VCaP (cell line): ENCODE data around the gene MAPK9.

ENCODE experiments used
- H3K27ac ChIP-seq: fragments of 450-650 bp; 2 replicates; pipeline ENCODE4 v1.5.1; 2017
- TF ChIP-seq, protein P1 (sequence below): fragments of 450-650 bp; conservative IDR thresholded peaks from 2 replicates; pipeline ENCODE4 v1.5.1; 2017; ENCODE audit warnings: mild to moderate bottlenecking, moderate library complexity

The MAPK9 gene

DNA sequence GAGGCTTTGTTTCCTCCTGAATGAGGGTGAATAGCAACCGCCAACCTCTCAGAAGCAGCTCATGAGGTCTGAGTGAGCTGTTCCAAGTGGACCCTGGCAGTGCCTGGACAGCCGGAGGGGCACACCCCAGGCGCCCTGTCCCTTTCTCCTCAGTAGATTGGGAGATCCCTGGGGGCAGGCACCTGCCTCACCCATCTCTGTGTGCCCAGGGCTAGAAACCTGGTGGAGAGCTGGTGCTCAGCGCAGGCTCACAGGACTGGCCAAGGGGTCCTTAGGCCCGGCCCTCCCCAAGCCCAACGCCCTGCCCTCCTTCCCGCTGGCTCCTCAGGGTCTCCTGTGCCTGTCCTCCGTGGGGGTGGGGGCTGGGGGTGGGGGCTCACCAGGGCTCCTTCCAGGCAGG lies 14.9 kb upstream of the MAPK9 start:
- TF ChIP-seq, protein P1, sequence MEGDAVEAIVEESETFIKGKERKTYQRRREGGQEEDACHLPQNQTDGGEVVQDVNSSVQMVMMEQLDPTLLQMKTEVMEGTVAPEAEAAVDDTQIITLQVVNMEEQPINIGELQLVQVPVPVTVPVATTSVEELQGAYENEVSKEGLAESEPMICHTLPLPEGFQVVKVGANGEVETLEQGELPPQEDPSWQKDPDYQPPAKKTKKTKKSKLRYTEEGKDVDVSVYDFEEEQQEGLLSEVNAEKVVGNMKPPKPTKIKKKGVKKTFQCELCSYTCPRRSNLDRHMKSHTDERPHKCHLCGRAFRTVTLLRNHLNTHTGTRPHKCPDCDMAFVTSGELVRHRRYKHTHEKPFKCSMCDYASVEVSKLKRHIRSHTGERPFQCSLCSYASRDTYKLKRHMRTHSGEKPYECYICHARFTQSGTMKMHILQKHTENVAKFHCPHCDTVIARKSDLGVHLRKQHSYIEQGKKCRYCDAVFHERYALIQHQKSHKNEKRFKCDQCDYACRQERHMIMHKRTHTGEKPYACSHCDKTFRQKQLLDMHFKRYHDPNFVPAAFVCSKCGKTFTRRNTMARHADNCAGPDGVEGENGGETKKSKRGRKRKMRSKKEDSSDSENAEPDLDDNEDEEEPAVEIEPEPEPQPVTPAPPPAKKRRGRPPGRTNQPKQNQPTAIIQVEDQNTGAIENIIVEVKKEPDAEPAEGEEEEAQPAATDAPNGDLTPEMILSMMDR, result no peak
- no peak overlapping the region for H3K27ac ChIP-seq

DNA sequence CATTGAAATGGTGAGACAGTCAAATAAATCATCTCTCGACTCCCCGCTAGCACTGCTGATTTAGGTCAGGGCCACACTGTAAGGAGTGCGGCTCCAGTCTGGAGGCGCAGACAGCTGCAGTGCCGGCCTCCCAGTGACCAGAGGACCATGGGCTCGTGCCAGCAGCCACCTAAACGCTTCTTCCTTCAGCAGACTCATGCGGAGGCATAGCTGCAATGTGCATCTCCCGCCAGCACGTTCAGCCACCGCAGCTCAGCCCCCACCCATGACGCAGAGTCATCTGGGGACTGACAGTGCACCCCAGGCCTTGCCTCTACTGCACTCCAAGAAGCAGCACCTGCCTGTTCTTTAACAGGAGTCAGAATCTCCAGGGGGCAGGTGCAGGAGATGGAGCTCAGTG lies 13.6 kb upstream of the MAPK9 start:
- no peak overlapping the region for H3K27ac ChIP-seq
- TF ChIP-seq, protein P1, result no peak

DNA sequence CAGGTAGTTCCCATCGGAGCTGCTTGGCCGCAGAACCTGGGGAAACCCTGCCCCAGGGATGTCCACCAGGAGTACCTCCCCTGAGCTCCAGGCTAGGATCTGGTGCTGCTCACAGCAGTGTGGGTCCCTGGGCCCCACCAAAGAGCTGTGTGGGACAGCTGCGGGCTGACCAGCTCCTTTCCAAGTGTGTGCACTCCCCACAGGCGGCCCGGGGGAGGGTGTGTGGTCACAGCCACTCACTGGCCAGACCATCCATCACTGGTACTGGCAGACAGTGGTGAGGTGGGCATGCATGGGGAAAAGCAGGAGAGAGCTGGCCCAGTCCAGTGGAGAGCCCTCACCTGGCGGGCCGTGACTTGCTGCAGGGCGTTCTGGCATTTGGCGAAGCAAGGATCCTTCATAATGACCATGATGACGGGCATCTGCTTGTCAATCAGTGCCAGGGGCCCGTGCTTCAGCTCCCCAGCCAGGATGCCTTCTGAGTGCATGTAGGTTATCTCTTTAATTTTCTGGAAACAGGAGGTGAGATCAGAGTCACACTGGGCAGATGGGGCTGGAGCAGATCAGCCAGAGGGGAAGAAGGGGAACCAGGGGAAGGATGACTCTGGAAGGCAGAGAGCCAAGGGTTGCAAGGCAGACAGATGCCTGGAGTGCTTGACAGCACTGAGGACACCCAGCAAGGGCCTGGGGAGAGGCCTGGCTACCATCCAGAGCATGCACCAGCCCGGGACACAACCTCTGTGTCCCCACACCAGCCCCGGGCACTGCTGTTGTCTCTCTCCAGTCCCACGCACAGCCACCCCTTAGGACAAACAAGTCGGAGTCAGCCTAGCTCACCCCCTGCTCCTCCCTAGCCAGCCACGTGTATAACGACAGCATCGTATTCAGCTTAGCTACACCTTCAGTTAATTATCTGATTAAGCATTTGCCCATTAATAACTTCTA lies 12.8 kb upstream of the MAPK9 start:
- TF ChIP-seq, protein P1, result no peak
- no peak overlapping the region for H3K27ac ChIP-seq

DNA sequence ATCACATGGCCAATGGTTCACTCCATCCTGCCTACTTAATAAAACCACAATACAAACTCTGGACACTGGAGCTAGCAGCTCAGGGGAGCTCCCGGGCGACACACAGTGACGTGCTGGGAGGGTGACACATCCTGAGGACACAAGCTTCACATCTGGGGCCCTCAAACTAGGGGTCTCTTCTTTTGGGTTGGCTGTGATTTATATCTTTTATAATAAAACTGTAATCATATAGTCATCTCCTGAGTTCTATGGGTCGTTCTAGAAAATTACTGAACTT lies 12.1 kb upstream of the MAPK9 start:
- TF ChIP-seq, protein P1, result no peak
- no peak overlapping the region for H3K27ac ChIP-seq

- no peak overlapping the region for H3K27ac ChIP-seq
- TF ChIP-seq, protein P1, result no peak
Observed at GRCh38 chr5:180303226-180304015, 11.5 kb upstream of the MAPK9 start.

DNA sequence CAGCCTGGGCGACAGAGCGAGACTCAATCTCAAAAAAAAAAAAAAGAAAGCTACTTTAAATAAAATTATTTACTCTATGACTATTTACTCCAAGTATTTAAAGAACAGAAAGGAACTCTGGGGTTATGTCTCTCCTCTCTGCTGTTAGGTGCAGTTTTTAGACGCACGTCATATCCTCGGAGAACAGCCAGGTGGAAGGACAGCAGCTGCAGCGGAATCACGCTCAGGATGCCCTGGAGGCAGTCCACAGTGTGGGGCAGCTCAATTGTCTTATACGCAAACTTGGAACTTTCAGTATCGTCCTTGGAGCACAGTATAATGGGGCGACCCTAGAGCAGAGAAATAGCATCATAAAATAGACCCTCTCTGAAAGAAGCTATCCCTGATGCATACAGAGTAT lies 10.4 kb upstream of the MAPK9 start:
- TF ChIP-seq, protein P1, result peak; percentile 36; the same call in 1 of the 2 replicates
- H3K27ac ChIP-seq, result peak overlapping the region; percentile 58

- TF ChIP-seq, protein P1, result no peak
- H3K27ac ChIP-seq, result no peak overlapping the region; the same call in 1 of the 2 replicates
Observed at GRCh38 chr5:180301253-180301652, 9.4 kb upstream of the MAPK9 start.
